ENCODE results near the gene TMEM119.

- TF ChIP-seq POLR2A (IDR thresholded peaks at IDR 0.05) (no peak), CTCF (IDR thresholded peaks at IDR 0.05) (no peak)
These were observed 24.6 kb downstream of the TMEM119 start for GRCh38 chr12:108573317-108573716.

Measured in adrenal gland (tissue), 5 donors.